Measurements from ENCODE around the gene LANCL1.
"Not testable (repeated sequence)": the region's sequence is repeated elsewhere in the genome, so short reads cannot be mapped to it uniquely, and the experiment has no call there.

LANCL1 gene

GRCh38 chr2:210459407-210459806, 17.2 kb downstream of the LANCL1 start:
- no peak for DNase-seq (ENCODE audit: low spot score)

DNA sequence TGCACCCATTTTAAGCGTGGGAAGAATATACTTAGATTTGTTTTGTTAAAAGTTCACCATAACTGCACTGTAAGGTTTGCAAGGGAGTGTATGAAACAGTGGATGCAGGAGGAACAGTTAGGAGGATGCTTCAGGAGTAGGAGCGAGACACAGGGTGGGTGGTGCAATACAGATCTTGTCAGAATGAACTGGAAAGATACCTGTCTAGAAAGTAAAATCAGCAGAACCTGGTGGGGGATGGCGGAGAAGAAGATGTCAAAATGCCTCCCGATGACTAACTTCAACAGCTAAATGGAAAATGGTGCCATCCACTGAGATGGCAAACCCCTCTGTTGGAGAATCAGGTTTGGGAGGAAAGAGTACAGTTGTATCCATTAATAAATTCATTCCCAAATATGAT, 18.2 kb downstream of the LANCL1 start:
- DNase-seq (ENCODE audit: low spot score) = no peak

DNA sequence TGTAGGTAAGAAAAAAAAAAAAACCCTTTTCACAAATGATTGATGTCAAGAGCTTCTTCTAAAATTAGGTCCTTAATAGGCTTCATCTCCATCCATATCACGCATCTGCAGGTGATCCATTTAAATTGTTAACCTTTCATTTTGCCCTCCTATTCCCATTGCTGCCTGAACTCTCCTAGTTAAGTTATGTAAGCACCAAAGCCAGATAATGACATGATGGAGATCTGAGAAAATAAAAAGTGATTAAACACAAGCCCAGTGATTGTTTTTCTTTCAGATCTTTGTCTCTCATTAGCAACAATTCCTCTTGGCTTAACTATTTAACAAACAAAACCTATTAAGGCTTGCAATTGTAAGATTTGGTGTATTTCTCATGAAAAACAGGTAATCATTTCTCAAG, 20.0 kb downstream of the LANCL1 start:
- no peak for DNase-seq (ENCODE audit: low spot score)

DNA sequence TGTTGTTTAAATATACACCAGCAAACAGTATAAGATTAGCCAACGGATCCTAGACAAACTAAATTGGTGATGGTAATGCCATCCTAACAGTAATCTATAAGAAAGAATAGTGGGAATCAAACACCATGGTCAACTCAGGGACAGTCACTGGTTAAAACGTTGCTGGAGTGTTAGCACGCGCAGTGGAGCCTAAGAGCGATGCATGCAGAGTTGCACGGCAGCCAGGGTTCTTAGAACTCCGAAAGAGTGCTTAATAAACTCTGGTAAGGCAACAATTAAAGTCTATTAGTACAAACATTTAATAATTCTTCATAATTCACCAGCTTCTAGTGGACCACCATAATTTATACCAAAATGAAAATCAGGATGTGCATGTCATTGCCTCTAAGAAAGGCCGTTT, 22.2 kb downstream of the LANCL1 start:
- DNase-seq (ENCODE audit: low spot score) = no peak

GRCh38 chr2:210452194-210452593, 24.4 kb downstream of the LANCL1 start:
- DNase-seq (ENCODE audit: low spot score) = no peak

DNA sequence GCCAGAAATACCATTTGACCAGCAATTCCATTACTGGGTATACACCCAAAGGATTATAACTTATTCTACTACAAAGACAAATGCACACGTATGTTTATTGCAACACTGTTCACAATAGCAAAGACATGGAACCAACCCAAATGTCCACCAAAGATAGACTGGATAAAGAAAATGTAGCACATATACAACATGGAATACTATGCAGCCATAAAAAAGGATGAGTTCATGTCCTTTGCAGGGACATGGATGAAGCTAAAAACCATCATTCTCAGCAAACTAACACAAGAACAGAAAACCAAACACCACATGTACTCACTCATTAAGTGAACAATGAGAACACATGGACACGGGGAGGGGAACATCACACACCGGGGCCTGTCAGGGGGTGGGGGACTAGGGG, 25.6 kb downstream of the LANCL1 start:
- DNase-seq (ENCODE audit: low spot score) = not testable (repeated sequence)

DNA sequence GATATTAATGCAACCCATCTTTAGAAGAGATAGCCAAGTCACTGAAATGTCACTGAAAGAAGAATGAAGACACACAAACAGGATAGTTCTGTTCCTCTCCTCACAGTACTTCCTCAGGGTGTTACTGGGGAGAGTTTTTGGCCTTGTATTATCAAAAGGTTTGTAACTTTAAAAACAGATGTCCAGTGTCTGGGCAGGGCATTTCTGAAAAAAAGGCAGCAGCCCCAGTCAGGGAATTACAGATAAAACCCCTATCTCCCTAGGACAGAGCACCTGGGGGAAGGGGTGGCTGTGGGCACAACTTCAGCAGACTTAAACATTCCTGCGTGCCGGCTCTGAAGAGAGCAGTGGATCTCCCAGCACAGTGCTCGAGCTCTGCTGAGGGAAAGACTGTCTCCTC, 30.8 kb downstream of the LANCL1 start:
- no peak for DNase-seq (ENCODE audit: low spot score)

DNA sequence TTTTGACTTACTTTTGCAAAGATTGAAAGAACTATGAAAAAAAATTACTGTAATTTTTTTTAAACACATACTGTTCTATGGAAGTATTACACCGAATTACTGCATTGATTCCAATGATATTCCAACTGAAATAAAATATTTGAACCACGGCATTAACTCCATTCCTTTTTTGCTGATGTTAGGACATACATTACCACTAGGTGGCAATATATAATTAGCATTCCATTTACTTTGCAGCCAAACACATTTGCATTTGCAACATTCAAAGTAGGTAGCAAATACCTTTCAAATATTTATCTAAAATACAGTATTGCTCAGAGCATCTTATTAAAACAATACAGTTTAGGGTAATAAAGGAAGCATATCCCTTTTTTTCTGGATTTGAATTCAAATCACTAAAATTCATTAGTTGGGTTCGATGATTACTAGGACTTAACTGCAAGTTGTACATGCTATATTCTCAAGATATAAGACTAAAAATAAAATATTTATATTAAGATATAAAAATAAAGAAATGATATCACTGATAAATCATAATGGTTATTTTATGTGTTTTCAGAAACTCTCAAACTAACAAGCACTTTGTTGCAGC, 31.3 kb downstream of the LANCL1 start:
- DNase-seq (ENCODE audit: low spot score) = no peak

DNA sequence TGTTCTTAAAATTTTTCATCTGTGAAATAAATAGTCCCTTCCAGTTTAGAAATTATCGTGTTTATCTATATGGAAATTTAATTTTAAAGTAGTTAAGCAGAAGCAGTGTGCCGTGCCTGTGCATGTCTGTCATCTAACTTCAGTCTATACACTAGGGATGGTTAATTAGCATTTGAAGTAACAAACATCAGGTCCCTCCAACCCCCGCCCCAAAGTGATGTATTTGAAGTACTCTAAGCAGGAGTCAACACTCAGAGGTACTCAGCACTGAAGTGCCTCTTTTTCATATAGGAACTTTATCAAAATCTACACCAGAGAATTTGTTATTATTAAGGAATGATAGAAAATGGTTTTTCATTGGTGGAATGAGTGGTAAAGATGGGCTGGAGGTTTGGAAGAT, 33.0 kb downstream of the LANCL1 start:
- no peak for DNase-seq (ENCODE audit: low spot score)

DNA sequence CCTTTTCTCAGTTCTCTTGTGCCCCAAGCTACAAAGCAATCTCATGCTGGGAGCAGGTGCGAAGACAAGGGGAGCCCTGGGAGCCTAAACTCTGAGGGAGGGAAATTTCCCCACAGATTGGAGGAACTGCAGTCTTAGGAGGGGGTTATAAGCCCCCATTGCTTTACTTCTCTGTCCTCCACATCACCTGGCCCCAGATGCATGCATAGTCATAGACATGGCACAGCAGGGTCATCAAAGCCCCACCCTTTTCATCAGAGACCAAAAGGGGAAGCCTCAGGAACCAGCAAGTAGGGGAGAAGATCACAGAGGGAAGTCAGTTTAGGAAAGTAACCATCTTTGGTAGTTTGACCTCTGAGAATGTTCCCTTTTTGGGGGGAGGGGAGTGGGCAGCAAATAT, 33.7 kb downstream of the LANCL1 start:
- DNase-seq (ENCODE audit: low spot score) = no peak

DNA sequence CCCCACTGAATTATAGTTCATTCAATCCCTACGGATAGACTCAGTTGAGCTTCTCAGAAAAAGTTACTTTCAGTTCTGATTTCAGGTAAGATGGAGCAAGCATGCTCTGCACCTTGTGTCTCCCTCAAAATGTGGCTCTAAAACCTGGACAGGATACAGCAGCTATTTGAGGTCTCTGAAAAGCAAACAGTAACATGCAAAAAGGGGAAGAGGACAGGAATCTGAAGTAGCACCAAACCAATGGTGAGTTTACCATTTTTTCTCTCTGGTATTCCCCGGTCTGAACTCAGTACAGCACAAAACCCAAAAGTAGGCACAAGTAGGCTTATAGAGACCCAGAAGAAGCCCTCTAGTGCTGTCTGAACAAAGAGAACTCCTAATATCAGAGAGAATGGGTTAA, 34.1 kb downstream of the LANCL1 start:
- DNase-seq (ENCODE audit: low spot score) = no peak

DNA sequence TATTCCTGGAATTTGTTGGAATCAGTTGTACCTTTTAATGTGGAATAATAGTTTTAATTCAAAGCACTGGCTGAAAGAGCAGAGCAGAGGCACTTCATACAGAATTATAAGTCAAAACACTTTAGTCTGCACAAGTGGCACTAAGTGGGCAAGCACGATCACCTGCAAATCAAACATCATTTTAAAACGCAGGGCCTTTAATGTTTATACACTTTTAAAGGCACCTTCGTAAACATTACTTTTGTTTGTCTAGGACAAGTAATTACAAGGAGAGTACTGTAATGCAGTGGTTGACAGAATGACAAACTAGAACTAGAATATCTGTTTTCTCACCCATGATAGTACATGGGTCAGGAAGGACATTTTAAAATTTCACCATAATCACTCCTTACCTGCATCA, 36.4 kb downstream of the LANCL1 start:
- DNase-seq (ENCODE audit: low spot score) = no peak

- no peak for DNase-seq (ENCODE audit: low spot score)
These were observed 41.1 kb downstream of the LANCL1 start for GRCh38 chr2:210435439-210435838.

DNA sequence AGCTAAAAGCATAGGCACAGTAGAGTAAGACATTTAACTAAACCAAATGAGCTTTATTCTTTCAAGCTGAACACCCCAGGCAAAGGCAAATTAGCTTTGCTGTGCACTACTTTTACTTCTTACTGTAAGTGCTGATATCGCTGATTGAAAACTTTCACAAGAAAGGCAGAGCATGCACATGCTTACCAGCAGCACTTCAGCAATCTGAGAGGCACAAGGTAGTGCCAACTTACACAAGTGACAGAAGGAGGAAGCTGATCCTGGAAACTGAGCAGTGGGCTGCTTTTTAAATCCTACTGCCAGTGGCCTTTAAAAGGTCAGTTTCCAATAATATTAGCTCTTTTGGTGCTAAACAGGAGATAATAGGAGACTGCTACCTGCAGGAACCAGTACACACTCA, 43.9 kb downstream of the LANCL1 start:
- DNase-seq (ENCODE audit: low spot score) = no peak

- DNase-seq (ENCODE audit: low spot score) = no peak
These were observed 47.0 kb downstream of the LANCL1 start for GRCh38 chr2:210429403-210430137.

- DNase-seq (ENCODE audit: low spot score) = no peak
These were observed 48.0 kb downstream of the LANCL1 start for GRCh38 chr2:210428393-210429179.

GRCh38 chr2:210427309-210427708, 49.2 kb downstream of the LANCL1 start:
- DNase-seq (ENCODE audit: low spot score) = not testable (repeated sequence)

DNA sequence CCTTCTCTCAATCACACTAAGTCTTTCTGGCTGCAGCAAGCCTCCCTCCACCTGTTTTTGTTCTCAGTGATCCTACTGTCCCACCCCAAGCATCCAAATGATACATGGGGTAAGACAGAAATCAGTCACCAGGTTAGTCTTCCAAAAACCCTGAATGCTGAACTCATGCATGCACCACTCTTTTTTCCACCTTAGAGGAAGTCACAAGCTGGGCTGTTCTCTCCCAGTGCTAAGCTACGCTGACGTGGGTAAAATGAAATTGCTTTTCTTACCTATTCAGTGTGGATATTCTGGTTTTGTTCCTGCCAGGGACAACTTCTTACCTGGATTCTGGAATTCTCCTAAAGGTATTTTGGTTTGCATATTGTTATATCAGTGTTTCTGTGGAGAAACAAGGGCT, 54.2 kb downstream of the LANCL1 start:
- no peak for DNase-seq (ENCODE audit: low spot score)

- no peak for DNase-seq (ENCODE audit: low spot score)
These were observed 54.6 kb downstream of the LANCL1 start for GRCh38 chr2:210421916-210422315.

- DNase-seq (ENCODE audit: low spot score) = no peak
These were observed 63.9 kb downstream of the LANCL1 start for GRCh38 chr2:210412660-210413059.

GRCh38 chr2:210410542-210410941, 66.0 kb downstream of the LANCL1 start:
- DNase-seq (ENCODE audit: low spot score) = no peak

DNA sequence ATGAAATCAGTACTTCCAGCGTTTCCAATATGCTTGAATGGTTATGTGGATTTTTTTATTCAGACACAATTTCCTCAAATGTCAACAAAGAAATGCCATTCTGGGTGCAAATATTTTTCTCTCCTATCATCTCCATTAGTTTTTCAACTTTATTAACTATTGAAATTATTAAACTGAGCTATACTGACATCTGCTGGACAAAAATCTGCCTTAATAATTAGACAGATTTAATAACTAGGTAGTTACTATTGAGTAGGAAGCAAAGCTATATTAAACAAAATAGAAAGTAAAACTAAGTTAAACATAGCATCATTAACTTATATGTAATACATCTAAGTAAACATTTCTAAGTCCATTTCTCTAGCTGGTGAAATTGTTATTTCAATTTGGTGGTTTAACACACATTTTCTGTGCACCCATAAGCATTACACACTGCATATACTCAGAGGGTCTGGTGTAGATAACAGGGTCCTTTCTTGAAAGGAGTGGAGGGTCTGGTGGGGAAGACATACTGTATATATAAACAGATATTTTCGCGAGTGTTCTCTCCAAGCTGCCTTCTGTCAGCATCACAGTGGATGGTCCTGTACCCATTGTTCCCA, 77.0 kb downstream of the LANCL1 start:
- no peak for DNase-seq (ENCODE audit: low spot score)

DNA sequence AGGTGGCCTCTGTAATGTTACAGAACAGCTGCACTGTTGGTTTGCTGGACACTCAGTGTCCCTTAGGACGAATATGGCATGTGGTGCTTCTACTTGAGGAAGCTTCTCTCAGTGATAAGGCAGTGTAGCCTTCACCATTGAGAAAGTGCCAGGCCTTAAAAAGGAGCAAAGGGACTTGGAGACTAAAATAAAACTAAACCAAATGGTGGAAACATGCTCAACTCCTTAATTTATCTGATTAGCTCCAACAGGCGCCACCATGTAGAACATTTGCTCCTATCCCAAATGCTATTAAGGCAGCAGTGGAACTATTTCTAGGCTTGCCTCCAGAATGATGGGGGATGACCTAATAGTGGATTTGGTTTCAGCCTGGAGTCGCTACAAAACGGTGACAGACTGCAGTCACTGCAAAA, 84.1 kb downstream of the LANCL1 start:
- DNase-seq (ENCODE audit: low spot score) = no peak

Data from left forelimb (tissue), 1 donor.